ENCODE data around the gene EEPD1.

GRCh38 chr7:36132012-36132411, 21.0 kb upstream of the EEPD1 start:
- TF ChIP-seq EZH2 (IDR thresholded peaks at IDR 0.05) (no peak), POLR2AphosphoS5 (IDR thresholded peaks at IDR 0.05; ENCODE audit: borderline replicate concordance, low read depth, low read length) (no peak)

All from SK-N-MC (cell line).